Left lung (tissue), 10 donors: Measurements from ENCODE around the gene TTC36. TPM values are rescaled to one million over a fixed set of nuclear protein-coding genes. Genes with fewer than 3 reads are reported as not detected.
"Not testable (repeated sequence)": the region's sequence is repeated elsewhere in the genome, so short reads cannot be mapped to it uniquely, and the experiment has no call there.

Experiments
- ATAC-seq: fragments of 200-7000 bp; cut with Tn5 transposase; one replicate; pipeline ENCODE4 v1.9.1; 2020; ENCODE audit warnings: moderate library complexity
- DNase-seq, 4 donors: peaks; one replicate each; pipeline ENCODE4 v3.0.0-alpha.2; 2013 to 2020
- H3K27ac ChIP-seq, 2 donors: fragments of 200-600 bp; sonication (generic) in 1 of 2; one replicate each; pipeline versions ENCODE4 v1.5.0 to v1.8.0; 2020 to 2021
- H3K27me3 ChIP-seq, 2 donors: fragments of 200-600 bp; sonication (generic) in 1 of 2; one replicate each; pipeline versions ENCODE4 v1.5.0 to v1.8.0; 2020 to 2021
- H3K36me3 ChIP-seq, 2 donors: fragments of 200-600 bp; sonication (generic) in 1 of 2; one replicate each; pipeline versions ENCODE4 v1.5.0 to v1.8.0; 2020 to 2021
- H3K4me1 ChIP-seq, 2 donors: fragments of 200-600 bp; one replicate each; pipeline ENCODE4 v1.8.0; 2021
- H3K4me3 ChIP-seq, 2 donors: fragments of 200-600 bp; sonication (generic) in 1 of 2; one replicate each; pipeline versions ENCODE4 v1.5.0 to v1.8.0; 2020 to 2021; ENCODE audit warnings: mild to moderate bottlenecking in 1 of 2
- H3K9me3 ChIP-seq, 2 donors: fragments of 200-600 bp; sonication (generic) in 1 of 2; one replicate each; pipeline versions ENCODE4 v1.5.0 to v1.8.0; 2020 to 2021
- intact Hi-C, 2 donors: fragments of 100-400 bp; cut with DNase I; formaldehyde crosslinking; loops; one replicate each; pipeline versions ENCODE4 v1.11.2 to v1.14.2; 2022
- polyA plus RNA-seq, 6 donors: library from polyadenylated mRNA; unstranded; fragments of 120-200 nt; gene quantifications; one replicate each; pipeline ENCODE4 v1.2.1, GENCODE V29; 2013; ENCODE audit not compliant: insufficient read length in 6 of 6
- total RNA-seq, 2 donors: library from RNA; stranded (reverse); fragmentation: NEBNext Ultra II Directional; extraction: Animal tissue kit (Norgen Biotek cat#: 25700); gene quantifications; one replicate each; pipeline ENCODE4 v1.2.1, GENCODE V29; 2021
- TF ChIP-seq, protein P1 (sequence below), 2 donors: fragments of 200-600 bp; sonication (generic) in 1 of 2; IDR thresholded peaks; one replicate each; pipeline versions ENCODE4 v1.5.0 to v1.8.0; 2021; ENCODE audit warnings: antibody characterized with exemption in 2 of 2
- donor health status: DM: no; HTN: yes; CAD: no.
- donor health status: DM: no; HTN: no; CAD: no.

TTC36 gene
- total and polyA plus RNA-seq, 8 donors, result 0.73 to 1.3 (median 0.84) TPM; not detected in 1

DNA sequence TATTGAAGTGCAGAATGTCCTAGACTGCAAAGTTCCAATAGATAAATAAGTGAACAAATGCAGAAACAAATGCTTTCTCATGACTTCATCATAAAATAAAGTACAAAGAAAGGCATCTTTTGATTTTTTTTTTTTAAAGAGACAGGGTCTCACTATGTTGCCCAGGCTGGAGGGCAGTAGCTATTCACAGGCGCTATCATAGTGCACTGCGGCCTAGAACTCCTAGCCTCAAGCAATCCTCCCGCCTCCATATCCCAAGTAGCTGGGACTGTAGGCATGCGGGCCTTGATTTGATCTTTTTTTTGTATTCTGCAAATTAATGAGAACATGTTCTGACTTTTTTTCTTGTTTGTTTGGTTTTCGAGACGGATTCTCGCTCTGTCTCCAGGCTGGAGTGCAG lies 47.4 kb downstream of the TTC36 start:
- H3K4me3 ChIP-seq, result peak overlapping the region in 1 of 2 donors; percentile 98
- intact Hi-C loops, result no loop called here

DNA sequence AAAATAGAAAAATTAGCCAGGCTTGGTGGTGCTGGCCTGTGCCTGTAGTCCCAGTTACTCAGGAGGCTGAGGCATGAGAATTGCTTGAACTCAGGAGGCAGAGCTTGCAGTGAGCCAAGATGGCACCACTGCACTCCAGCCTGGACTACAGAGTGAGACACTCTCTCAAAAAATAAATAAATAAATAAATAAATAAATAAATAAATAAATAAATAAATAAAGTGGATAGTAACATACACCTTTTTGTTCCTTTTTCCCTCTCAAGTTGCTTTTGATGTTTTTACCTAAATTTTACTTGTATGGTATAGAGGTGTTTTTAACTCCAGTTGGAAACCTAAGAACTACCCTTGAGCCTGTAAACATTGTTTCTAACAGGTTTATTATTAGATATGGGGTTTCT lies 50.7 kb downstream of the TTC36 start:
- peaks cover 22 to 52% of the 10 kb centered on the region in 2 donors for H3K4me1 ChIP-seq
- H3K4me3 ChIP-seq, intact Hi-C loops, H3K27ac ChIP-seq, DNase-seq, H3K9me3 ChIP-seq, H3K27me3 ChIP-seq, ATAC-seq: not testable (repeated sequence)
- peaks cover 0 to 23% of the 10 kb centered on the region in 2 donors for H3K36me3 ChIP-seq

More for the DNA sequence above, 47.4 kb downstream of the TTC36 start:
- Histone ChIP-seq H3K9me3 (no peaks in the 10 kb centered on the region), H3K27me3 (no peaks in the 10 kb centered on the region), H3K4me1 (peaks cover 22 to 50% of the 10 kb centered on the region in 2 donors), H3K36me3 (peaks cover 0 to 6% of the 10 kb centered on the region in 2 donors), H3K27ac (no peak overlapping the region)
- DNase-seq, result no peak
- ATAC-seq, result no peak
- TF ChIP-seq, protein P1, sequence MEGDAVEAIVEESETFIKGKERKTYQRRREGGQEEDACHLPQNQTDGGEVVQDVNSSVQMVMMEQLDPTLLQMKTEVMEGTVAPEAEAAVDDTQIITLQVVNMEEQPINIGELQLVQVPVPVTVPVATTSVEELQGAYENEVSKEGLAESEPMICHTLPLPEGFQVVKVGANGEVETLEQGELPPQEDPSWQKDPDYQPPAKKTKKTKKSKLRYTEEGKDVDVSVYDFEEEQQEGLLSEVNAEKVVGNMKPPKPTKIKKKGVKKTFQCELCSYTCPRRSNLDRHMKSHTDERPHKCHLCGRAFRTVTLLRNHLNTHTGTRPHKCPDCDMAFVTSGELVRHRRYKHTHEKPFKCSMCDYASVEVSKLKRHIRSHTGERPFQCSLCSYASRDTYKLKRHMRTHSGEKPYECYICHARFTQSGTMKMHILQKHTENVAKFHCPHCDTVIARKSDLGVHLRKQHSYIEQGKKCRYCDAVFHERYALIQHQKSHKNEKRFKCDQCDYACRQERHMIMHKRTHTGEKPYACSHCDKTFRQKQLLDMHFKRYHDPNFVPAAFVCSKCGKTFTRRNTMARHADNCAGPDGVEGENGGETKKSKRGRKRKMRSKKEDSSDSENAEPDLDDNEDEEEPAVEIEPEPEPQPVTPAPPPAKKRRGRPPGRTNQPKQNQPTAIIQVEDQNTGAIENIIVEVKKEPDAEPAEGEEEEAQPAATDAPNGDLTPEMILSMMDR (IDR thresholded peaks at IDR 0.05), result no peak

Other genes with a start within 250 kb of the TTC36 start
- gene CD3E, start 222.7 kb upstream of the TTC36 start, total RNA-seq, result 10 to 100 TPM in 1 of 2 donors, 1 to 10 TPM in 1; 3.6 to 10.5 TPM
- gene CD3E, start 222.7 kb upstream of the TTC36 start, polyA plus RNA-seq, result 1 to 10 TPM in 5 of 6 donors, under 1 TPM in 1; 0.95 to 3.3 (median 1.7) TPM
- gene CD3D, start 184.8 kb upstream of the TTC36 start, total RNA-seq, result 1 to 10 TPM; 3.3 to 7.0 TPM
- 1 to 10 TPM in 5 of 6 donors, under 1 TPM in 1; 0.54 to 1.7 (median 1.5) TPM for gene CD3D, start 184.8 kb upstream of the TTC36 start, polyA plus RNA-seq
- gene CD3G, start 183.1 kb upstream of the TTC36 start, total RNA-seq, result 1 to 10 TPM in 1 of 2 donors, under 1 TPM in 1; 0.85 to 3.8 TPM
- 1 to 10 TPM in 3 of 6 donors, under 1 TPM in 3; 0.43 to 1.3 (median 0.99) TPM for gene CD3G, start 183.1 kb upstream of the TTC36 start, polyA plus RNA-seq
- gene UBE4A, start 167.9 kb upstream of the TTC36 start, total RNA-seq, result 10 to 100 TPM; 40.8 to 45.3 TPM
- 10 to 100 TPM; 40.3 to 47.7 (median 44.0) TPM for gene UBE4A, start 167.9 kb upstream of the TTC36 start, polyA plus RNA-seq
- 100 to 1,000 TPM; 151 to 155 TPM for gene ATP5MG, start 125.9 kb upstream of the TTC36 start, total RNA-seq
- gene ATP5MG, start 125.9 kb upstream of the TTC36 start, polyA plus RNA-seq, result 100 to 1,000 TPM; 369 to 408 (median 392) TPM
- 10 to 100 TPM; 45.8 to 52.9 TPM for gene KMT2A, start 91.0 kb upstream of the TTC36 start, total RNA-seq
- 10 to 100 TPM; 52.5 to 61.7 (median 55.2) TPM for gene KMT2A, start 91.0 kb upstream of the TTC36 start, polyA plus RNA-seq
- 10 to 100 TPM; 15.4 to 33.2 TPM for gene TMEM25, start 3.7 kb downstream of the TTC36 start, total RNA-seq
- 10 to 100 TPM; 20.0 to 25.8 (median 22.7) TPM for gene TMEM25, start 3.7 kb downstream of the TTC36 start, polyA plus RNA-seq
- gene IFT46, start 38.5 kb downstream of the TTC36 start, total RNA-seq, result 10 to 100 TPM; 15.6 to 19.1 TPM
- gene IFT46, start 38.5 kb downstream of the TTC36 start, polyA plus RNA-seq, result 10 to 100 TPM; 39.2 to 48.3 (median 44.6) TPM
- gene ARCN1, start 44.9 kb downstream of the TTC36 start, total RNA-seq, result 100 to 1,000 TPM; 141 to 163 TPM
- gene ARCN1, start 44.9 kb downstream of the TTC36 start, polyA plus RNA-seq, result 100 to 1,000 TPM; 150 to 171 (median 168) TPM
- 100 to 1,000 TPM in 1 of 2 donors, 10 to 100 TPM in 1; 76.5 to 120 TPM for gene PHLDB1, start 80.1 kb downstream of the TTC36 start, total RNA-seq
- gene PHLDB1, start 80.1 kb downstream of the TTC36 start, polyA plus RNA-seq, result 100 to 1,000 TPM in 2 of 6 donors, 10 to 100 TPM in 4; 82.0 to 105 (median 91.7) TPM
- gene TREH, start 152.2 kb downstream of the TTC36 start, total RNA-seq, result not detected
- under 1 TPM in 5 of 6 donors, not detected in 1; 0.20 to 0.42 (median 0.24) TPM for gene TREH, start 152.2 kb downstream of the TTC36 start, polyA plus RNA-seq